Stomach (tissue), 4 donors: ENCODE measurements around the gene DNAAF8.

Experiments
- EP300 ChIP-seq: sonication (generic); formaldehyde crosslinking; IDR thresholded peaks from one replicate; pipeline ENCODE4 v1.6.1; 2017; ENCODE audit warnings: antibody characterized with exemption
- POLR2A ChIP-seq, 4 donors: fragments of 450-650 bp; IDR thresholded peaks; one replicate each; pipeline ENCODE4 v1.6.1; 2016; ENCODE audit warnings: antibody characterized with exemption in 4 of 4, control low read depth in 2 of 4, mild to moderate bottlenecking in 1 of 4, moderate library complexity in 1 of 4
- POLR2AphosphoS5 ChIP-seq, 3 donors: sonication (generic); formaldehyde crosslinking; IDR thresholded peaks; one replicate each; pipeline ENCODE4 v1.6.1; 2016; ENCODE audit warnings: antibody characterized with exemption in 3 of 3
- TF ChIP-seq, protein P1 (sequence below), 7 experiments: fragments of 450-650 bp in 4 of 7; fragments of 200-600 bp in 3 of 7; sonication (generic) in 3 of 7; IDR thresholded peaks; one replicate each; pipeline ENCODE4 v1.5.1; 2016 to 2019; ENCODE audit warnings: antibody characterized with exemption in 7 of 7, control low read depth in 2 of 7, mild to moderate bottlenecking in 1 of 7

DNA sequence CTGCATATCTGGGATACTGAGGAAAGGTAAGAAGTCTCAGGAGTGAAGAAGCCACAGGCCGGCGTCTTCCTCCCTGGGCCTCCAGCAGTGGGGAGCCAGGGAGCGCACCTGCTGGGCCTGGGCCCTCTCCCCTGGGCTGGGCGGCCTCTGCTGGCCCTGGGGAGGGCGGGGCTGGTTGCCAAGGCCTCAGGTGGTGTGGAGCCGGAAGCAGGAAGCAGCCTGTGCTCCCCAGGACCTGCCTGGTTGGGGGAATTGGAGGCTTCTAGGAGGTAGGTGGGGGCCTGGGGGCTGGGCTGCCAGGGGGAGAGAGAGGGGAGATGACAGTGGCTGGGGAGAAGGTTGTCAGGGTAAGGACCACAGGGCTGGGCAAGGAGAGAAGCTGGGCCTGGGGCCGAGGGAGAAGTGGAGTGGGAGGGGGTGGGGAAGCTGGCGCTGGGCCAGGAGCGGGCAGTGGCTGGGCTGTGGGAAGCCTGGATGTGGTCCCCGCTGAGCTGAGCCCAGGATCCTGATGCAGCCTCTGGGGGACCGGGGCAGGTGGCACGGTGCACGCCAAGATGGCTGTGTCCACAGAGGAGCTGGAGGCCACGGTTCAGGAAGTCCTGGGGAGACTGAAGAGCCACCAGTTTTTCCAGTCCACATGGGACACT is 61.0 kb downstream of the DNAAF8 start, which contains the start of gene SMIM22:
- TF ChIP-seq, protein P1, sequence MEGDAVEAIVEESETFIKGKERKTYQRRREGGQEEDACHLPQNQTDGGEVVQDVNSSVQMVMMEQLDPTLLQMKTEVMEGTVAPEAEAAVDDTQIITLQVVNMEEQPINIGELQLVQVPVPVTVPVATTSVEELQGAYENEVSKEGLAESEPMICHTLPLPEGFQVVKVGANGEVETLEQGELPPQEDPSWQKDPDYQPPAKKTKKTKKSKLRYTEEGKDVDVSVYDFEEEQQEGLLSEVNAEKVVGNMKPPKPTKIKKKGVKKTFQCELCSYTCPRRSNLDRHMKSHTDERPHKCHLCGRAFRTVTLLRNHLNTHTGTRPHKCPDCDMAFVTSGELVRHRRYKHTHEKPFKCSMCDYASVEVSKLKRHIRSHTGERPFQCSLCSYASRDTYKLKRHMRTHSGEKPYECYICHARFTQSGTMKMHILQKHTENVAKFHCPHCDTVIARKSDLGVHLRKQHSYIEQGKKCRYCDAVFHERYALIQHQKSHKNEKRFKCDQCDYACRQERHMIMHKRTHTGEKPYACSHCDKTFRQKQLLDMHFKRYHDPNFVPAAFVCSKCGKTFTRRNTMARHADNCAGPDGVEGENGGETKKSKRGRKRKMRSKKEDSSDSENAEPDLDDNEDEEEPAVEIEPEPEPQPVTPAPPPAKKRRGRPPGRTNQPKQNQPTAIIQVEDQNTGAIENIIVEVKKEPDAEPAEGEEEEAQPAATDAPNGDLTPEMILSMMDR (IDR thresholded peaks at IDR 0.05), result no peak
- TF ChIP-seq POLR2A (IDR thresholded peaks at IDR 0.05) (no peak), POLR2AphosphoS5 (IDR thresholded peaks at IDR 0.05) (peak in 2 of 3 donors; percentile 7 to 72), EP300 (no peak)
